ENCODE measurements around the gene MAP3K13.

DNA sequence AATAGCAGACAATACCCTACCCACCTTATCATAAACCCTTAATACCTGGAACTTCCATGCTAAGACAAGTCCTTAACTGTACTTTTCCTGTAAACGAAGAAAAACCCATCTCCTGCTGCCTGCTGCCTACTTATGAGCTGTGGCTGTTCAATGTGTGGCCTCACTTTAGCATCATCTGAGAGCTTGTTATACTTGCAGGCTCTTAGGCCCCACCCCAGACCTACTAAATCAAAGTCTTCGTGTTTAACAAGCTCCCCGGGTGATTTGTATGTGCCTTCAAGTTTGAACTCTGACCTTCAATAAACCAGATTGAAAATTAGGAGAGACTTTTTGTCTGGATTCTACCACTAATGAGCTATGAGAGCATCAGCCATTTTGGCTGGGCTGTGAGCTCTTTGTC lies 106.6 kb downstream of the MAP3K13 start:
- TF ChIP-seq, protein P1, sequence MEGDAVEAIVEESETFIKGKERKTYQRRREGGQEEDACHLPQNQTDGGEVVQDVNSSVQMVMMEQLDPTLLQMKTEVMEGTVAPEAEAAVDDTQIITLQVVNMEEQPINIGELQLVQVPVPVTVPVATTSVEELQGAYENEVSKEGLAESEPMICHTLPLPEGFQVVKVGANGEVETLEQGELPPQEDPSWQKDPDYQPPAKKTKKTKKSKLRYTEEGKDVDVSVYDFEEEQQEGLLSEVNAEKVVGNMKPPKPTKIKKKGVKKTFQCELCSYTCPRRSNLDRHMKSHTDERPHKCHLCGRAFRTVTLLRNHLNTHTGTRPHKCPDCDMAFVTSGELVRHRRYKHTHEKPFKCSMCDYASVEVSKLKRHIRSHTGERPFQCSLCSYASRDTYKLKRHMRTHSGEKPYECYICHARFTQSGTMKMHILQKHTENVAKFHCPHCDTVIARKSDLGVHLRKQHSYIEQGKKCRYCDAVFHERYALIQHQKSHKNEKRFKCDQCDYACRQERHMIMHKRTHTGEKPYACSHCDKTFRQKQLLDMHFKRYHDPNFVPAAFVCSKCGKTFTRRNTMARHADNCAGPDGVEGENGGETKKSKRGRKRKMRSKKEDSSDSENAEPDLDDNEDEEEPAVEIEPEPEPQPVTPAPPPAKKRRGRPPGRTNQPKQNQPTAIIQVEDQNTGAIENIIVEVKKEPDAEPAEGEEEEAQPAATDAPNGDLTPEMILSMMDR (IDR thresholded peaks at IDR 0.05; ENCODE audit: low read depth, low read length), result no peak
- TF ChIP-seq EZH2phosphoT487 (IDR thresholded peaks at IDR 0.05; ENCODE audit: low read depth), result no peak
